ENCODE data around the gene KRTAP2-1. TPM values are rescaled to one million over a fixed set of nuclear protein-coding genes. Genes with fewer than 3 reads are reported as not detected.
"Not testable (repeated sequence)": the region's sequence is repeated elsewhere in the genome, so short reads cannot be mapped to it uniquely, and the experiment has no call there.

KRTAP2-1 gene
- total and polyA plus RNA-seq, 2 donors (not counting 1 experiment from before 2014, with no cell fraction given) = not detected

GRCh38 chr17:41065829-41066624 lies 18.9 kb upstream of the KRTAP2-1 start, which contains the start of gene KRTAP2-4:
KRTAP2-4 (minus strand) TSS chr17:41065879; CDS start chr17:41065845, 34 bp downstream.
- Histone ChIP-seq H3K9me3 (ENCODE audit: control extremely low read depth in 1 of 3, control insufficient read depth in 2 of 3, insufficient read depth in 1 of 3, low read length in 2 of 3) (no peaks in the 10 kb centered on the region), H3K4me1 (ENCODE audit: control insufficient read depth in 2 of 2, insufficient read depth in 2 of 2, low read length in 2 of 2) (no peaks in the 10 kb centered on the region), H3K36me3 (replicated peaks in 1 of 2; ENCODE audit: control extremely low read depth in 1 of 2, control insufficient read depth in 1 of 2, extremely low read depth in 1 of 2, insufficient read depth in 2 of 2, low read length in 1 of 2) (no peaks in the 10 kb centered on the region), H4K20me1 (ENCODE audit: control insufficient read depth, insufficient read depth, low read length, poor library complexity, severe bottlenecking) (no peaks in the 10 kb centered on the region), H3K27ac (ENCODE audit: low read length in 2 of 2) (no peak within 1 kb of the TSS), H3K79me2 (ENCODE audit: control insufficient read depth, insufficient read depth, low read length) (no peaks in the 10 kb centered on the region), H3K4me2 (replicated peaks; ENCODE audit: low read depth, low read length, poor library complexity, severe bottlenecking) (no peak within 1 kb of the TSS), H3K9ac (ENCODE audit: low read length) (no peak within 1 kb of the TSS), H3K27me3 (replicated peaks in 1 of 4; ENCODE audit: control extremely low read depth in 1 of 4, control insufficient read depth in 3 of 4, insufficient read depth in 4 of 4, low read length in 3 of 4) (peaks cover 0 to 6% (median 2%) of the 10 kb centered on the region in 4 experiments), H2AFZ (ENCODE audit: insufficient read depth, low read depth, low read length, poor library complexity, severe bottlenecking) (no peak within 1 kb of the TSS), H3K4me3 (ENCODE audit: control extremely low read depth in 1 of 5, extremely low read depth in 1 of 5, insufficient read depth in 1 of 5, low read depth in 2 of 5, low read length in 4 of 5) (no peak within 1 kb of the TSS)
- ChIA-PET POLR2A (no interaction called here), CTCF (no interaction called here)
- H3K4me1 Mint-ChIP-seq = no peaks in the 10 kb centered on the region
- TF ChIP-seq EZH2 (IDR thresholded peaks at IDR 0.05; ENCODE audit: borderline replicate concordance, insufficient read depth, low read depth, low read length, poor library complexity, severe bottlenecking) = no peak
- TF ChIP-seq CTCF (IDR thresholded peaks at IDR 0.05) = no peak
- H3K9me3 Mint-ChIP-seq (ENCODE audit: insufficient read depth) = no peaks in the 10 kb centered on the region
- DNase-seq (no peak), ATAC-seq (ENCODE audit: low read depth) (no peak)
- 83% methylated on average over 2 of the region's 6 CpGs for WGBS (ENCODE audit: insufficient coverage)
- H3K4me3 Mint-ChIP-seq = no peak within 1 kb of the TSS
- peaks cover 19% of the 10 kb centered on the region for H3K27me3 Mint-ChIP-seq
- H3K27ac Mint-ChIP-seq = no peak within 1 kb of the TSS
- intact Hi-C loops (cut with micrococcal nuclease) = no loop called here

GRCh38 chr17:41065016-41065689 lies 18.0 kb upstream of the KRTAP2-1 start:
- H3K9ac ChIP-seq (ENCODE audit: low read length); H4K20me1 ChIP-seq (ENCODE audit: control insufficient read depth, insufficient read depth, low read length, poor library complexity, severe bottlenecking); H3K27ac Mint-ChIP-seq; H3K79me2 ChIP-seq (ENCODE audit: control insufficient read depth, insufficient read depth, low read length); H3K27ac ChIP-seq (ENCODE audit: low read length in 2 of 2); H3K36me3 ChIP-seq (replicated peaks in 1 of 2; ENCODE audit: control extremely low read depth in 1 of 2, control insufficient read depth in 1 of 2, extremely low read depth in 1 of 2, insufficient read depth in 2 of 2, low read length in 1 of 2); CTCF ChIA-PET; ATAC-seq (ENCODE audit: low read depth); H3K4me1 ChIP-seq (ENCODE audit: control insufficient read depth in 2 of 2, insufficient read depth in 2 of 2, low read length in 2 of 2); H3K4me3 ChIP-seq (ENCODE audit: control extremely low read depth in 1 of 5, extremely low read depth in 1 of 5, insufficient read depth in 1 of 5, low read depth in 2 of 5, low read length in 4 of 5); intact Hi-C loops (cut with micrococcal nuclease); H3K4me3 Mint-ChIP-seq; H2AFZ ChIP-seq (ENCODE audit: insufficient read depth, low read depth, low read length, poor library complexity, severe bottlenecking); DNase-seq; H3K9me3 ChIP-seq (ENCODE audit: control extremely low read depth in 1 of 3, control insufficient read depth in 2 of 3, insufficient read depth in 1 of 3, low read length in 2 of 3); H3K4me1 Mint-ChIP-seq; H3K4me2 ChIP-seq (replicated peaks; ENCODE audit: low read depth, low read length, poor library complexity, severe bottlenecking); POLR2A ChIA-PET; H3K27me3 ChIP-seq (replicated peaks in 1 of 4; ENCODE audit: control extremely low read depth in 1 of 4, control insufficient read depth in 3 of 4, insufficient read depth in 4 of 4, low read length in 3 of 4); H3K9me3 Mint-ChIP-seq (ENCODE audit: insufficient read depth): not testable (repeated sequence)
- peaks cover 28% of the 10 kb centered on the region for H3K27me3 Mint-ChIP-seq
- WGBS (ENCODE audit: insufficient coverage) = 100% methylated on average over 2 of the region's 16 CpGs
